SIG-M5 (cell line): ENCODE measurements around the gene CFAP141.
A peak's percentile ranks its signal among the peaks of the same experiment; 100 is the strongest.
"Not testable (repeated sequence)": the region's sequence is repeated elsewhere in the genome, so short reads cannot be mapped to it uniquely, and the experiment has no call there.

Experiments
- DNase-seq: peaks from one replicate; lab custom pipeline; 2025; lab: John Stamatoyannopoulos, UW

Gene CFAP141

DNA sequence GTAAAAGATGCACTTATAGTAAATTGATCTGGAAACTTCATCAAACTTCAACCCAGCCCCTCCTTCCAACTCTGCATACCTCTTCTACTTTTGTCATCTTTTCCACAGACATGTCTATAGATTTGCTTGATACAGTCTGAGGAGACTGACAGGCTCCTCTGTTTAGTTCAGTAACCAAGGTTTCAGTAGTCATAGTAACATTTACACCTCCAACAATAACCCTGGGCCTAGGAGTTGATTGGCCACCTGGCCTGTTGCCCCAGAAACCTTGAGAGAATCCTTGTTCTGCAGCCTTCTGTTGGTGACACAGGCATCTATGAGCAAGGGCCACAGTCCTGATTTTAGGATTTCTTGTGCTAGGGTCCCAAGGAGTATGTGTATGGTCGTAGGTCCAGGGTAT is at the start of gene CFAP141:
Gene CFAP141, minus strand, starts transcription at position 138 of the 400 bp plus-strand sequence. Its CDS starts 26 bp downstream, at position 112.
- no peak for DNase-seq

- DNase-seq, result no peak
These were observed 47.5 kb upstream of the CFAP141 start for GRCh38 chr1:154253671-154254070.

- DNase-seq, result no peak
These were observed 35.7 kb upstream of the CFAP141 start for GRCh38 chr1:154241703-154242351.

DNA sequence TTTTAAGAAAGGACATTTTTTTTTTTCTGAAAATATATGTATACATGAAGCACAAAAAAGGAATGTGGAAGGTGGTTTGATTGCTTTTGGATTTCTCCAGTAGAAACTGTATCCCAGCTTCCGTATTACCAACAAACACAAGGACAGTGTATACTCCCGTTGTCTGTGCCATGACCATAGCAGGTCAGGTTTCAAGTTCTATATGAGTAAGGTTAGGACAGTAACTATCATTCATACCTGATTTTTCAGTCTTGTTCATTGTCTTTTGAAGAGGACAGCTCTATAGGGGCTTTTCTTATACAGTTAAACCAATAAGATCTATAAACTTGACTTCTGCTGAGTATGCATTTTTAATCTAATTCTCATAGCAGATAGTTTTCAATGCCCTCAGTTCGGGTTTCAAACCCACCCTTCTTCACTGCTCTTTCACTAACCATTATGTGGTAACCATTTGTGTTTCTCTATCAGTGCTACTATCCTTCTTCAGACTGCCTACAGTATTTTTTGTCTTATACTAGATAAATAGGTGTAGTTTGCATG is 34.2 kb upstream of the CFAP141 start:
- DNase-seq, result no peak

DNA sequence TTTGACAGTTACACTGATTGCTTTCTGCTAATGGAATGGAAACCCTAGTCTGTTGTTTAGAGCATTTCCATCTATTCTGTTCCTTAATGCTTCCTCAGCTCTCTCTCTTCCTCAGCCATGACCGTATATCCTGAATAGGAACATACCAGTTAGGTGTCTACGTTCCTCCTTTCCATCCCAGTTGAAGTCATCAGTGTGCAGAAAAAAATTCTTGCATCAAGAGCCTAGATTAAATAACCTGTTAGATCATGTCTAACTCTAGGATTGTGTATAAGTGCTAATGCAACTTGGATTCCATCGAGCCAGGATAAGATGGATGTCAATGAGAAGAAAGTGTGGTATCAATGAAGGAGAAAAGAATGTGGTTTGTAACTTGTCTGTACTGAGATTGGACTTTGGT is 33.4 kb upstream of the CFAP141 start:
- no peak for DNase-seq

DNA sequence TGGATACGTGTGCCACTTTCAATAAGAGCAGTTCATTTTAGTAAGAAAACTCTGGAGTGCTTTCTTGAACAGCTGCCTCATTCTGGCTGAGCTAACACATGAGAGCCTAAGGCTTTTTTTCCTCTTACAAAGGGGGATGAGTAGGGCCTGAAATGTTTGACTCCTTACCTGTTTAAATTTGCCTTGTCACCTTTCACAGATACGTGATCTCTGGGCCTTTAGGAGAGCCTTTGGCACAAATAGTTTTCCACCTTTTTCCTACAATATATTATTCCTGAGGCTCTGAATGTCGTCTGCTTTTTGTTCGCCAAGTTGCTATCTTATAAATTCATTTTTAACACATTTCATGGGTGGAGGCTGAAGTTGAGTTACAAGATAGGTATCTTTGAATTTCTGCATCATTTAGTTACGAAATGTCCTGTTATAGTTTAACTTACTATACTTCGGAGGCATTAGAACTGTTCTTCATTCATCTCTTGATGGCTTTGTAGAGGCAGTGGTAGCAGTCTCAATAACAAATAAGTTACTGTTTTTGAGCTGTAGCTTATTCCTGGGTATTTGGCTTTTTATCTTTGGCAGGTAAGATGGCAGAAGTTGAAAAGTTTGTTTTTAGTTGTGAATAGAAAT is 31.9 kb upstream of the CFAP141 start:
- DNase-seq, result no peak

DNA sequence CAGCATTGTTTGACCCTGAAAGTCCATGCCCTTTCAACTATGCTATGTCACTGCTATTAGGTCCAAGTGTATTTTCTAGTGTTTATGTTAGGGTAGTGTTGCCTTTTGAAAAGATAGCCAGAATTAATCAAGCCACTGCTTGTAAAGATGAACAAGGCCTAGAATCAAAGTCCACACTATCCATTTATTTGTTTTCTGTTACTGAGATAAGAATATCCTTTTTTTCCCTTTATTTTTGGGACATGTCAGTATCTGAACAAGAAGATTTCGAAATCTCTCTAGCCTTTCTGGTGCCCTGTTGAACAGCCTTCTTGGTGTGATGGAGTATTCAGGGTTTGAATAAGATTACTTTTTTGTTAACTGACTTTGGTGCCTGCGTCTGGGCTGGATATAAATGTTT is 31.3 kb upstream of the CFAP141 start:
- no peak for DNase-seq

- DNase-seq, result no peak
These were observed 30.7 kb upstream of the CFAP141 start for GRCh38 chr1:154236855-154237254.

- DNase-seq, result not testable (repeated sequence)
These were observed 27.0 kb upstream of the CFAP141 start for GRCh38 chr1:154233127-154233526.

DNA sequence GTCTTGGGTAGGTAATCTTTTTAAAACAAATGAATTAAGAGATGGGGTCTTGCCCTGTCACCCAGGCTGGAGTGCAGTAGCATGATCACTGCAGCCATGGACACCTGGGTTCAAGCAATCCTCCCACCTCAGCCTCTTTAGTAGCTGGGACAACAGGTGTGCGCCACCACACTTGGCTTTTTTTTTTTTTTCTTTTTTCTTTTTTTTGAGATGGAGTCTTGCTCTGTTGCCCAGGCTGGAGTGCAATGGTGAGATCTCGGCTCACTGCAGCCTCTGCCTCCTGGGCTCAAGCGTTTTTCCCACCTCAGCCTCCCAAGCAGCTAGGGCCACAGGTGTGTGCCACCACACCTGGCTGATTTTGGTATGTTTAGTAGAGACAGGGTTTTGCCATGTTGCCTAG is 25.0 kb upstream of the CFAP141 start:
- DNase-seq, result not testable (repeated sequence)

DNA sequence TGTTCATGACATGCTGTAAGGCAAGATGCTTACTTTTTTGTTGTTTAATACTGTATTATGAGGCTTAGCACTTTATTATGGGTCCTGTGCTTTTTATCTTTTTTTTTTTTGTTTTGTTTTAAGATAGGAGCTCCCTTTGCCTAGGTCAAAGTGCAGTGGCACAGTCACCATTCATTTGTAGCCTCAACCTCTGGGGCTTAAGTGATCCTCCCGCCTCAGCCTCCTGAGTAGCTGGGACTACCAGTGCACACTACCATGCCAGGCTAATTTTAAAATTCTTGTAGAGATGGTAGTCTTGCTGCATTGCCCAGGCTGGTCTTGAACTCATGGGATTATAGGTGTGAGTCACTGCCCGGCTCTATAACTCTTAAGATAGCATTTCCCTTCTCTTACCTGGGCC is 19.2 kb upstream of the CFAP141 start:
- DNase-seq, result no peak

- DNase-seq, result no peak
These were observed 17.5 kb upstream of the CFAP141 start for GRCh38 chr1:154223621-154224020.

DNA sequence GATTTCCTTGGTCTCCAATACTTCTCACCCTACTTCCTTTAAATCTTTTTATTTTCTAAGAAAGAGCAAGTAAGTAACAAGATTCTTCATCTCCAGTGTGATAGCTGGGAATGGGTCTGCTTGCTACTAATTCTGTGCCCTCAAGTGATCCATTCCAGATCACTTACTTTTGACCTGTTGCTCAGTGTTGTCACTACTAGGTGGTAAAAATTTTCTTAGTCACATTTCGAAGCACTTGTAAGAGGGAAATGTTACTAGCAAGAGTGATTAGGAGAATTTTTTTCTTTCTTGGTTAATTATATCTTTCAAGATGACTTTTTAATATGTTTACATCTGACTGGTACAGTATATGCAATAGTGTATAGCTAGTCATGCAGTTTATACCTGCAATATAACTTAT is 16.8 kb upstream of the CFAP141 start:
- DNase-seq, result no peak

GRCh38 chr1:154222518-154222917 is 16.4 kb upstream of the CFAP141 start:
- no peak for DNase-seq

DNA sequence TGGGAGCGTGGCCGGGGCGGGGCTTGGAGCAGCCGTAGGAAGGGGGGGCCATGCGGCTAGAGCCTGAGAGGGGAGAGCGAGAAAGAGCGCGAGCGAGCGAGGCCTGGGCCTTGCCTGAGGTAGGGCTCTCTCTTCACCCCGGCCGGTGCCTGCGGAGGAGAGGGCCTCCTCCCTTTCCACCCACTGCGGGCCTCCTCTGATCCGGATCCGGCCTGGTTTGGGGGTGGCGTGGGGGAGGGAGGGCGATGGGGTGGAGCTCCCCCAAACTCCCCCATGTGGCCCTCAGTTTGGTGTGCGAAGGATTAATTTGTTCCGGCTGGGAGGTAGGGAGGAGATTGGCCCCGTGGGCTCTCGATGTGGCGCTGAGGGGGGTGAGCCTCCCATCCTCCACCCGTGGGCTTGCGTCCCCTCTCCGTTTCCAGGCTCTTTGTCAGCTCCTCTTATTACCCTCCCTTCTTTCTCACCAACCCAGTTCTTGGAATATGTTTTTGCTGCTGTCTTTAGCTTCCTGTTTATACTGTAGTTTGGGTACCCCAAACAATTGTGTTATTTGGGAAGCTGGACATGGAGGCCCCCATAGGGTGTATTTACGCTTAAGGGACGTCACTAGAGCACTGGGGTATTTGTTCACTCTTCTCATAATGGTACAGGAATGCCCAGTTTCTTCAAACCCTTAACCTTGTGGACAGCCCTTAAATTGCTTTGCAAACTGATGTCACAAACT is 15.3 kb upstream of the CFAP141 start:
- DNase-seq, result no peak

DNA sequence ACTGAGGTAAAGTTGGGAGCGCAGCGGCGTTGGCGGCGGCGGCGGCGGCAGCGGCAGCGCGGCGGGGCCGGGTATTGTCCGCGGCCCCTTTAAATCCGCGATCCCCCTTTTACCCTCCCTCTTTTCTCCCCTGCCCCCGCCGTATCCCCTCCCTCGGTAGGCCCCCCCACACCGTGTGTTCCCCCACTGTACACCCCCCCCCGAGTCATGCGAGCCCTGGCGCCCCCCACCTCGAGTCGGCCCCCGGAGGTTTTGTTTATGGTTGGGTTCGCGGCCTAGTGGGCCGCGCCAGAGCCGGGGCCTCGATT is 14.8 kb upstream of the CFAP141 start:
- DNase-seq, result no peak

DNA sequence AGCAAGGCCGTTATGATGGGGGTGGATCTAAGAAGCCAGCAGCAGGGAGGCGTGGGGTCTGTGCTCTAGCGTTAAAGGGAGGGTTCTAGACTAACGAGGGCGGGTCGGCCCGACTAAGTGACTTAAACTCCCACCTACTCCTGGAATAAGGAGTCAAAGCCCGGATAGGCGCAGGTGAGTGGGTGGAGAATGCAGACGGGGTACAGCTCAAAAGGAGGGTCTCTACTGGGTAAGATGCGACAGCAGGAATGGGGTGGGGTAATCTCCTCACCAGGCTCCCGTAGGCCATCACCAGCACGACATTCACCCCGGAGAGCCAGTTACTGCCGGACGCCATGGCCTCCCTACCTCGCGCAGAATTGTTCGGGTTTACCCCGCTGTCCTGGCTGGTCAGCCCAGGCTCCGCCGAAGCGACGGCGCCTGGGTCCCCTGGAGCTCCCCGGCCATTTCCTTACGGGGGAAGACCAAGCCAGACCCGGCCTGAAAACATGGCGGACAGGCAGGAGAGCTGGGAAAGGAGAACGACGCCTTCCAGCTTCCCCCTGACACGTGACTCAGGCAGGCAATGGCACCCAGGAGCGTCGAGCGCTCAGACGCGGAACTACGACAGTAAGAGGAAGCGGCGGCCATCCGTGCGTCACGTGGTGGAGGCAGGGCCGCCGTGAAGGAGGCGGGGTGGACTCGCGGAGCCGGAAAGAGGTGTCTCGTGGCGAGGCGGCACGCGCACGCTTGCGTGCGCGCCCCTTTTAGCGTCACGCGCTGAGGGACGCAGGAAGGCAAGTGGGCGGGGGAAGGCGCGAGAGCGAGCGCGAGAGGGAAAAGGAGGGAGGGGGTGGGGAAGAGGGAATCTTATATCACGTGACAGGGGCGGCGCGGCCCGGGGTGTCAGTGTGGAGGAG is 14.2 kb upstream of the CFAP141 start, which contains the start of gene UBAP2L:
Gene UBAP2L, plus strand, starts transcription at position 885 of the 899 bp plus-strand sequence. CDS start 4,169 bp downstream, outside the sequence.
- peak; percentile 99 for DNase-seq

- no peak for DNase-seq
These were observed 13.4 kb upstream of the CFAP141 start for GRCh38 chr1:154219541-154219940.

DNA sequence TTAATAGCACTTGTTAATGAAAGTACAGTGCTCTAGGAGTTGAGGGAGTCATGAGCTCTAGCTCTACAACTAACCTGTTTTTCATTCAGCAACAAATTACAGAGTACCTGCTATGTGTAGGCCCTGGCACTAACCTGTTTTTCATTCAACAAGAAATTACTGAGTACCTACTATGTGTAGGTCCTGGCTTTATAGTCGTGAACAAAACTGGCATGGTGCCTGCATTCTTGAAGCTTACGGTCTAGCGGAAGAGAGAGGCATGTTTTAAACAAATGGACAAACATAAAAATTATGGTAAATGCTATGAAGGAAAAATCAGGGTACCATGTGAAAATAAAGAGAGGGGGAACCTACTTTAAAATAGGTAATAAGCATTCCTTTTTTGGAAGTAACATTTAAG is 12.4 kb upstream of the CFAP141 start:
- no peak for DNase-seq

GRCh38 chr1:154213274-154213673 is 7.1 kb upstream of the CFAP141 start:
- no peak for DNase-seq

GRCh38 chr1:154212083-154212482 is 6.0 kb upstream of the CFAP141 start:
- DNase-seq, result no peak
